Skeletal muscle cell (primary cell): ENCODE results near the gene ZSCAN18.

Source experiments
- DNase-seq: peaks from one replicate; pipeline ENCODE4 v3.0.0-alpha.2; 2010; ENCODE audit warnings: low read depth
- H3K4me3 ChIP-seq: 2 replicates; pipeline ENCODE4 v1.5.1; 2011; ENCODE audit warnings: low read depth, mild to moderate bottlenecking, control low read depth, low read length, moderate library complexity

Gene ZSCAN18

GRCh38 chr19:58052256-58052655 lies 45.8 kb downstream of the ZSCAN18 start:
- no peak for DNase-seq
- H3K4me3 ChIP-seq = no peak overlapping the region

- DNase-seq = no peak
- H3K4me3 ChIP-seq = no peak overlapping the region
Measured at GRCh38 chr19:58047672-58048071, 50.4 kb downstream of the ZSCAN18 start.

GRCh38 chr19:58046856-58047255 lies 51.2 kb downstream of the ZSCAN18 start:
- DNase-seq = no peak
- no peak overlapping the region for H3K4me3 ChIP-seq

- no peak for DNase-seq
- no peak overlapping the region for H3K4me3 ChIP-seq
Measured at GRCh38 chr19:58045411-58046050, 52.5 kb downstream of the ZSCAN18 start.

GRCh38 chr19:58044886-58045285 lies 53.1 kb downstream of the ZSCAN18 start:
- H3K4me3 ChIP-seq = no peak overlapping the region
- DNase-seq = no peak

- DNase-seq = no peak
- H3K4me3 ChIP-seq = no peak overlapping the region
Measured at GRCh38 chr19:58044391-58044790, 53.6 kb downstream of the ZSCAN18 start.

- H3K4me3 ChIP-seq = no peak overlapping the region
- no peak for DNase-seq
Measured at GRCh38 chr19:58042495-58043340, 55.3 kb downstream of the ZSCAN18 start.

- no peak for DNase-seq
- no peak overlapping the region for H3K4me3 ChIP-seq
Measured at GRCh38 chr19:58040751-58041525, 57.1 kb downstream of the ZSCAN18 start.

- no peak for DNase-seq
Measured at GRCh38 chr19:58038688-58039204, 59.3 kb downstream of the ZSCAN18 start.

GRCh38 chr19:58037927-58038687 lies 59.9 kb downstream of the ZSCAN18 start:
- DNase-seq = no peak
- H3K4me3 ChIP-seq = no peak overlapping the region

More at GRCh38 chr19:58038688-58039204, 59.3 kb downstream of the ZSCAN18 start:
- no peak overlapping the region for H3K4me3 ChIP-seq

- DNase-seq = no peak
- H3K4me3 ChIP-seq = no peak overlapping the region
Measured at GRCh38 chr19:58035863-58036262, 62.2 kb downstream of the ZSCAN18 start.

GRCh38 chr19:58034477-58034793 lies 63.6 kb downstream of the ZSCAN18 start:
- no peak for DNase-seq
- H3K4me3 ChIP-seq = peak overlapping the region; percentile 55
